ENCODE results near the gene LMF1. TPM values are rescaled to one million over a fixed set of nuclear protein-coding genes. Genes with fewer than 3 reads are reported as not detected.

Gene LMF1
- total RNA-seq, 2 experiments from 2014 or later: 26.6 to 31.3 TPM

- no peak overlapping the region for H3K27ac Mint-ChIP-seq
- DNase-seq: no peak
- H3K9me3 Mint-ChIP-seq: no peaks in the 10 kb centered on the region
- POLR2A ChIA-PET: no interaction called here
- ATAC-seq (ENCODE audit: low read depth): no peak
- H3K36me3 Mint-ChIP-seq: no peaks in the 10 kb centered on the region
- H3K4me3 Mint-ChIP-seq: no peak overlapping the region
- peaks cover 11% of the 10 kb centered on the region for H3K27me3 Mint-ChIP-seq
- H3K4me1 Mint-ChIP-seq: no peaks in the 10 kb centered on the region
Measured at GRCh38 chr16:985646-986400, 15.0 kb upstream of the LMF1 start.

- no peaks in the 10 kb centered on the region for H3K4me1 Mint-ChIP-seq
- ATAC-seq (ENCODE audit: low read depth) (no peak), DNase-seq (no peak)
- no peaks in the 10 kb centered on the region for H3K36me3 Mint-ChIP-seq
- POLR2A ChIA-PET: no interaction called here
- peaks cover 12% of the 10 kb centered on the region for H3K27me3 Mint-ChIP-seq
- no peak overlapping the region for H3K27ac Mint-ChIP-seq
- no peaks in the 10 kb centered on the region for H3K9me3 Mint-ChIP-seq
- no peak overlapping the region for H3K4me3 Mint-ChIP-seq
Measured at GRCh38 chr16:984736-985636, 14.2 kb upstream of the LMF1 start.

GRCh38 chr16:984121-984694 lies 13.4 kb upstream of the LMF1 start:
- Mint-ChIP-seq H3K27ac (no peak overlapping the region), H3K27me3 (peaks cover 18% of the 10 kb centered on the region), H3K4me3 (no peak overlapping the region), H3K9me3 (no peaks in the 10 kb centered on the region), H3K36me3 (no peaks in the 10 kb centered on the region), H3K4me1 (no peaks in the 10 kb centered on the region)
- POLR2A ChIA-PET: interaction anchor here (0.8 kb wide), 1 partner anchor 13 kb away, joined by 3 read pairs; no protein-coding TSS in a partner anchor
- DNase-seq: no peak
- no peak for ATAC-seq (ENCODE audit: low read depth)

GRCh38 chr16:983044-984030 lies 12.6 kb upstream of the LMF1 start:
- Mint-ChIP-seq H3K4me1 (no peaks in the 10 kb centered on the region), H3K27me3 (peaks cover 23% of the 10 kb centered on the region), H3K9me3 (no peaks in the 10 kb centered on the region), H3K27ac (no peak overlapping the region), H3K36me3 (no peaks in the 10 kb centered on the region), H3K4me3 (no peak overlapping the region)
- POLR2A ChIA-PET: interaction anchor here (0.8 kb wide), 1 partner anchor 14 kb away, joined by 3 read pairs; no protein-coding TSS in a partner anchor
- no peak for ATAC-seq (ENCODE audit: low read depth)
- DNase-seq: no peak

- Mint-ChIP-seq H3K36me3 (no peaks in the 10 kb centered on the region), H3K9me3 (no peaks in the 10 kb centered on the region), H3K27me3 (peaks cover 23% of the 10 kb centered on the region), H3K4me3 (no peak overlapping the region), H3K27ac (no peak overlapping the region), H3K4me1 (peaks cover 4% of the 10 kb centered on the region)
- no peak for ATAC-seq (ENCODE audit: low read depth)
- POLR2A ChIA-PET: no interaction called here
- no peak for DNase-seq
Measured at GRCh38 chr16:982145-983043, 11.6 kb upstream of the LMF1 start.

- H3K9me3 Mint-ChIP-seq: no peaks in the 10 kb centered on the region
- peaks cover 23% of the 10 kb centered on the region for H3K27me3 Mint-ChIP-seq
- ATAC-seq (ENCODE audit: low read depth) (no peak), DNase-seq (no peak)
- H3K27ac Mint-ChIP-seq: no peak within 1 kb of the TSS
- POLR2A ChIA-PET: no interaction called here
- H3K4me3 Mint-ChIP-seq: peak within 1 kb of the TSS; percentile 75
- H3K36me3 Mint-ChIP-seq: no peaks in the 10 kb centered on the region
- peaks cover 4% of the 10 kb centered on the region for H3K4me1 Mint-ChIP-seq
Measured at GRCh38 chr16:981695-982144, 10.9 kb upstream of the LMF1 start, which contains the start of gene SOX8. TSS of gene SOX8 (plus strand) at chr16:981770. CDS start at chr16:981923, 153 bp downstream.

GRCh38 chr16:980595-980854 lies 9.7 kb upstream of the LMF1 start:
- no peak for DNase-seq
- Mint-ChIP-seq H3K27me3 (peaks cover 23% of the 10 kb centered on the region), H3K36me3 (no peaks in the 10 kb centered on the region), H3K4me3 (no peak overlapping the region), H3K4me1 (peaks cover 4% of the 10 kb centered on the region), H3K27ac (no peak overlapping the region), H3K9me3 (no peaks in the 10 kb centered on the region)
- POLR2A ChIA-PET: interaction anchor here (0.8 kb wide), 1 partner anchor 9 kb away, joined by 3 read pairs; the partner anchor contains the start of gene LMF1
- ATAC-seq (ENCODE audit: low read depth): no peak

GRCh38 chr16:979859-980594 lies 9.2 kb upstream of the LMF1 start:
- Mint-ChIP-seq H3K36me3 (no peaks in the 10 kb centered on the region), H3K4me1 (peaks cover 4% of the 10 kb centered on the region), H3K27me3 (peaks cover 23% of the 10 kb centered on the region), H3K4me3 (no peak overlapping the region), H3K9me3 (no peaks in the 10 kb centered on the region), H3K27ac (no peak overlapping the region)
- ATAC-seq (ENCODE audit: low read depth) (no peak), DNase-seq (no peak)
- POLR2A ChIA-PET: interaction anchor here (0.8 to 1.4 kb wide), 2 partner anchors 9 to 16 kb away, joined by 3 read pairs; partner anchors contain the start of gene LMF1

GRCh38 chr16:979147-979546 lies 8.4 kb upstream of the LMF1 start:
- Mint-ChIP-seq H3K4me3 (no peak overlapping the region), H3K27ac (no peak overlapping the region), H3K27me3 (peaks cover 23% of the 10 kb centered on the region), H3K9me3 (no peaks in the 10 kb centered on the region), H3K36me3 (no peaks in the 10 kb centered on the region), H3K4me1 (peaks cover 4% of the 10 kb centered on the region)
- DNase-seq: no peak
- POLR2A ChIA-PET: interaction anchor here (1.4 kb wide), 1 partner anchor 15 kb away, joined by 3 read pairs; no protein-coding TSS in a partner anchor
- ATAC-seq (ENCODE audit: low read depth): no peak

GRCh38 chr16:978403-978802 lies 7.6 kb upstream of the LMF1 start:
- Mint-ChIP-seq H3K36me3 (no peaks in the 10 kb centered on the region), H3K4me3 (no peak overlapping the region), H3K4me1 (peaks cover 4% of the 10 kb centered on the region), H3K27me3 (peaks cover 23% of the 10 kb centered on the region), H3K9me3 (no peaks in the 10 kb centered on the region), H3K27ac (no peak overlapping the region)
- DNase-seq (no peak), ATAC-seq (ENCODE audit: low read depth) (no peak)
- POLR2A ChIA-PET: no interaction called here

- no peak for ATAC-seq (ENCODE audit: low read depth)
- peak overlapping the region; percentile 17 for H3K27ac Mint-ChIP-seq
- no peak overlapping the region for H3K4me3 Mint-ChIP-seq
- peaks cover 23% of the 10 kb centered on the region for H3K27me3 Mint-ChIP-seq
- no peaks in the 10 kb centered on the region for H3K9me3 Mint-ChIP-seq
- peaks cover 4% of the 10 kb centered on the region for H3K4me1 Mint-ChIP-seq
- DNase-seq: no peak
- no peaks in the 10 kb centered on the region for H3K36me3 Mint-ChIP-seq
- POLR2A ChIA-PET: no interaction called here
Measured at GRCh38 chr16:977896-978295, 7.1 kb upstream of the LMF1 start.

Measured in activated naive CD8-positive, alpha-beta T cell treated with anti-CD3 and anti-CD28 coated beads, Interleukin-2, amount 10 ng/mL, durations not matched to agents 7 days and 5 days (primary cell).